NCI-H2227 (cell line): ENCODE results near the gene TSSC4.

Experiments
- DNase-seq: peaks from one replicate; lab custom pipeline; 2025; ENCODE audit not compliant: unreplicated experiment; lab: John Stamatoyannopoulos, UW

Gene TSSC4

GRCh38 chr11:2431395-2431794 lies 30.8 kb downstream of the TSSC4 start:
- DNase-seq, result no peak

GRCh38 chr11:2432171-2432621 lies 31.6 kb downstream of the TSSC4 start:
- no peak for DNase-seq

- DNase-seq, result no peak
Measured at GRCh38 chr11:2432628-2433071, 32.1 kb downstream of the TSSC4 start.

- no peak for DNase-seq
Measured at GRCh38 chr11:2433106-2433925, 32.8 kb downstream of the TSSC4 start.

GRCh38 chr11:2434008-2434407 lies 33.5 kb downstream of the TSSC4 start:
- DNase-seq, result no peak

GRCh38 chr11:2434506-2435255 lies 34.1 kb downstream of the TSSC4 start:
- DNase-seq, result no peak

- no peak for DNase-seq
Measured at GRCh38 chr11:2435288-2436012, 34.9 kb downstream of the TSSC4 start.

- DNase-seq, result no peak
Measured at GRCh38 chr11:2436013-2436520, 35.5 kb downstream of the TSSC4 start.

- no peak for DNase-seq
Measured at GRCh38 chr11:2436521-2437031, 36.0 kb downstream of the TSSC4 start.

GRCh38 chr11:2437516-2437915 lies 37.0 kb downstream of the TSSC4 start:
- DNase-seq, result no peak

GRCh38 chr11:2439820-2440219 lies 39.3 kb downstream of the TSSC4 start:
- DNase-seq, result no peak

- DNase-seq, result no peak
Measured at GRCh38 chr11:2440646-2441045, 40.1 kb downstream of the TSSC4 start.

- no peak for DNase-seq
Measured at GRCh38 chr11:2441171-2441570, 40.6 kb downstream of the TSSC4 start.

GRCh38 chr11:2442589-2442988 lies 42.0 kb downstream of the TSSC4 start:
- no peak for DNase-seq

- DNase-seq, result no peak
Measured at GRCh38 chr11:2443406-2443805, 42.9 kb downstream of the TSSC4 start.

- DNase-seq, result peak; percentile 76
Measured at GRCh38 chr11:2443881-2444820, 43.6 kb downstream of the TSSC4 start, which contains the start of gene TRPM5. Gene TRPM5 (minus strand): TSS chr11:2444514. CDS start chr11:2423036, 21,478 bp downstream.

- DNase-seq, result peak; percentile 85
Measured at GRCh38 chr11:2444821-2445745, 44.5 kb downstream of the TSSC4 start, which contains the start of gene KCNQ1. Gene KCNQ1 (plus strand): TSS chr11:2445008. CDS start chr11:2445099, 91 bp downstream.

- DNase-seq, result no peak
Measured at GRCh38 chr11:2445746-2446551, 45.4 kb downstream of the TSSC4 start.
